Activated CD4-positive, alpha-beta T cell treated with anti-CD3 and anti-CD28 coated beads, Interleukin-2, Interleukin-4, amounts not matched to agents 100 ng/mL and 50 ng/mL, durations not matched to agents 16 hours and 8 hours (primary cell): ENCODE results near the gene PRAMEF14.
"Not testable (repeated sequence)": the region's sequence is repeated elsewhere in the genome, so short reads cannot be mapped to it uniquely, and the experiment has no call there.

Source experiments
- DNase-seq: peaks from one replicate; pipeline ENCODE4 v3.0.0-alpha.2; 2020; ENCODE audit warnings: low spot score

PRAMEF14 gene, protein sequence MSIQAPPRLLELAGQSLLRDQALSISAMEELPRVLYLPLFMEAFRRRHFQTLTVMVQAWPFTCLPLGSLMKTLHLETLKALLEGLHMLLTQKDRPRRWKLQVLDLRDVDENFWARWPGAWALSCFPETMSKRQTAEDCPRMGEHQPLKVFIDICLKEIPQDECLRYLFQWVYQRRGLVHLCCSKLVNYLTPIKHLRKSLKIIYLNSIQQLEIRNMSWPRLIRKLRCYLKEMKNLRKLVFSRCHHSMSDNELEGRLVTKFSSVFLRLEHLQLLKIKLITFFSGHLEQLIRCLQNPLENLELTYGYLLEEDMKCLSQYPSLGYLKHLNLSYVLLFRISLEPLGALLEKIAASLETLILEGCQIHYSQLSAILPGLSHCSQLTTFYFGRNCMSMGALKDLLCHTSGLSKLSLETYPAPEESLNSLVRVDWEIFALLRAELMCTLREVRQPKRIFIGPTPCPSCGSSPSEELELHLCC

DNA sequence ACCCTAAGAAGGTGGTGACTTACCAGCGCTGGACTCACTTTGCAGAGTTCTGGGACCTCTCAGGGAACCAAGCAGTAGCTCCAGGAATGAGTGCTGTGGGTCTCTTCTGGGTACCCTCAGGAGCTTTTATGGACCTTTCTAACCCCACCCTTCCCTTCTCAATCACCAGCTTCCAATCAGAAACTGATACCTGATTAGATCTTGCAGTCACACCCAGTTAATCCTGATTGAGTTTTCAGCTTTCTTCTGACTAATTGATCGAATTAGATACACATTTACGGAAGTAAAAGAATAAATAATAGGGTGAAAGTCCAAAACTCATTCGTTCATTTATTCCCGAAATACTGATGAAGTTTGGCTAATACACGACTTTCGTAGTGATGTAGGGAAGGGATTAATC, at the start of gene PRAMEF14:
Gene PRAMEF14, minus strand, starts transcription at position 101 of the 400 bp plus-strand sequence. CDS start 1,820 bp downstream, outside the sequence.
- DNase-seq, result not testable (repeated sequence)

DNA sequence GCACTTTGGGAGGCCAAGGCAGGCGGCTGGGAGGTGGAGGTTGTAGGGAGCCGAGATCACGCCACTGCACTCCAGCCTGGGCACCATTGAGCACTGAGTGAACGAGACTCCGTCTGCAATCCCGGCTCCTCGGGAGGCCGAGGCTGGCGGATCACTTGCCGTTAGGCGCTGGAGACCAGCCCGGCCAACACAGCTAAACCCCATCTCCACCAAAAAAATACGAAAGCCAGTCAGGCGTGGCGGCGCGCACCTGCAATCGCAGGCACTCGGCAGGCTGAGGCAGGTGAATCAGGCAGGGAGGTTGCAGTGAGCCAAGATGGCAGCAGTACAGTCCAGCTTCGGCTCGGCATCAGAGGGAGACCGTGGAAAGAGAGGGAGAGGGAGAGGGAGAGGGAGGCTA, 48.4 kb upstream of the PRAMEF14 start:
- DNase-seq, result not testable (repeated sequence)

DNA sequence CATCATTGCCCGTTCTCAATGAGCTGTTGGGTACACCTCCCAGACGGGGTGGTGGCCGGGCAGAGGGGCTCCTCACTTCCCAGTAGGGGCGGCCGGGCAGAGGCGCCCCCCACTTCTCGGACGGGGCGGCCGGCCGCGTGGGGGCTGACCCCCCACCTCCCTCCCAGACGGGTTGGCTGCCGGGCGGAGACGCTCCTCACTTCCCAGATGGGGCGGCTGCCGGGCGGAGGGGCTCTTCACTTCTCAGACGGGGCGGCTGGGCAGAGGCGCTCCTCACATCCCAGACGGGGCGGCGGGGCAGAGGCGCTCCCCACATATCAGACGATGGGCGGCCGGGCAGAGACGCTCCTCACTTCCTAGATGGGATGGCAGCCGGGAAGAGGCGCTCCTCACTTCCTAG, 47.8 kb upstream of the PRAMEF14 start:
- DNase-seq, result not testable (repeated sequence)

DNA sequence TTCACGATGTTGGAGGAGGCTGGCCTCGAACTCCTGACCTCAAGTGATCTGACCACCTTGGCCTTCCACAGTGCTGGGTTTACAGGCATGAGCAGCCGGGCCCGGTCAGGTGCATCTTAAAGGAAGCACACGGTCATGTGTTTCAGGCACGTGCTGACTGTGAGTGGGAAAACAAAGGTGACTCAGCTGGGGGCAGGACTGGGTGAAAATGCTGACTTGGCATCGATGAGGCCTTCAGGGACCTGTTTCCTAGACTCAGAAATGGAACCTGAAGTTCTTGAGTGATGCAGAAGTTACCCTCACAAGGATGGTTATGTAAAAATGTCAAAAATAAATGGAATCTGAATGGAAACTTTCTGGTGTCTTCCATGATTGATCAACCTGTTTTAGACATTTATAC, 46.1 kb upstream of the PRAMEF14 start:
- DNase-seq, result not testable (repeated sequence)

DNA sequence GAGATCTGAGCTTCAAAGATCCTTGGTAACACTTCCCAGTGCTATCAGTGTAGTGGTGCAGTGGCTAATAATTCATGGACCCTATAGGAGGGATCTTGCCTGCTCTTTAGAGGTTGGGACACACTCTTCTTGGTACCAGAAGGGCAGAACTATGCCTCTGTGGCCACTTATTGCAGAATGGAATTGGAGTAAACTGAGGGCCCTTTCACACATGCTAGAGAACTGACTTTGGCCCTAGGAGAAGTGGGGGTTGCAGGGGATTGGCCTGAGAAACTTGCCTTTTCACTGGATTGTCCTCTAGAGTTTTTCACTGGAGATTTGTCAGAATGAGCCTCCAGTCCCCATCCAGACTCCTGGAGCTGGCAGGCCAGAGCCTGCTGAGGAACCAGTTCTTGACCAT, 42.4 kb upstream of the PRAMEF14 start, which contains the start of gene PRAMEF17:
Gene PRAMEF17, plus strand, starts transcription at position 301 of the 400 bp plus-strand sequence. Its CDS starts 26 bp downstream, at position 327.
- DNase-seq, result not testable (repeated sequence)

DNA sequence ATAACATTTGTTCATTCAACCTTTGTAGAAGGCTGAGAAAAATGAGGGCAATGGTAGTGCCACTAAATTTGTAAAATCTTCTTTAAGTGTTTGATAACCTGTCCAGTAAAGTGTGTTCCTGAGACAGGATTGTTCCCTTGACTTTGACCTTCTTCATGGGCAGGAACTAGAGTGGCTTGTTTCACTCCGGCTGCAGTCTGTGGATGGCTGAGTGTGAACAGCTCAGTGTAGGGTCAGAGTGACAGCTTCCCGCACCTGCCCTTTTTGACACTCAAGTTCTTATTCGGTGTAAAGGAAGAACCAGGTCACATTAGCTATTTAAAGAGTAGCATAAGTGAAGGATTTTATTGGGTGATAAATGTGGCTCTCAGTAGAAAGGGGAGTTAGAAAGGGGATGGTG, 33.4 kb upstream of the PRAMEF14 start:
- DNase-seq, result not testable (repeated sequence)

DNA sequence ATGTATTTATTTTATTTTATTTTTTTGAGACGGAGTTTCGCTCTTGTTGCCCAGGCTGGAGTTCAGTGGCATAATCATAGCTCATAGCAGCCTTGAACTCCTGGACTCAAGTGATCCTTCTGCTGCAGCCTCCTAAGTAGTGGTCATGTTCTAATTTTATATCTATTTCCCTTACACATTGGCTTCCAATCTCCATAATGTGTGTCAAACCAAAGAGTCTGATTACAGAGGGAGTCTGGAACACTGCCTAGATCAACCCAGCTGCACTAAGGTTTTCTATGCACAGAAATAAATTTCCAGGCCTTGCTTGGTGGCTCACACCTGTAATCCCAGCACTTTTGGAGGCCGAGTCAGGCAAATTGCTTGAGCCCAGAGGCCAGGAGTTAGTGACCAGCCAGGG, 32.0 kb upstream of the PRAMEF14 start:
- DNase-seq, result not testable (repeated sequence)

DNA sequence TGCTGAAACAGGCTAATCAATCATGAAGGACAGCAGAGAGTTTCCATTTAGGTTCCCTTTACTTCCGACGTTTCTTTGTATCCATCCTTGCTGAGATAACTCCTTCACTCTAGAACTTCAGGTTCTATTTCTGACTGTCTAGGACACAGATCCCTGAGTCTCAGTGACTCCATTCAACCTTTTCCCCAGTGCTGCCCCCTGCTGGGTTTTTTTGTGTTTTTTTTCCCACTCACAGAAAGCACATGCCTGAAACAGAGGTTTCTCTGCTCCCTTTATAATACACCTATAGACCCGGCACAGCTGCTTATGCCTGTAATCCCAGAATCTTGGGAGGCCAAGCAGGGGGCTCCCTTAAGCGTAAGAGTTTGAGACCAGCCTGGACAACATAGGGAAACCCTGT, 21.6 kb upstream of the PRAMEF14 start:
- peak; percentile 19 for DNase-seq

DNA sequence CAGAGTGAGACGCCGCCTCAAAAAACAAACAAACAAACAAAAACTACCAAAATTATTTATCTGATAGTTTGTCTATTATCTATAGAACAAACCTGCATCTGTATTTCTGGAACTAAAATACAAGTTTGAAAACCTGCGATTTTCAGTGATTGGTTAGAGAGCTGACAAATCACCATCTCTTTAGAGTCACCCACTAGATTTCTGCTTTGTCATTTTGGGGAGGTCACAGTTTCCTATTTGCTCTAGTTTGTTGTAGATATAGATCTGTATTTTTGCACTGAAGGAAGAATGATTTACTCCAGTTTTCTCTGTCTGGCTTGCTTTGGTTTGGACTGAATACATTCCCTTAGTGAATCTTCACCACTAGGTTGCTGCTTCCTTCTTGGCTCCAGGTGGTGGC, 19.6 kb upstream of the PRAMEF14 start:
- DNase-seq, result not testable (repeated sequence)

DNA sequence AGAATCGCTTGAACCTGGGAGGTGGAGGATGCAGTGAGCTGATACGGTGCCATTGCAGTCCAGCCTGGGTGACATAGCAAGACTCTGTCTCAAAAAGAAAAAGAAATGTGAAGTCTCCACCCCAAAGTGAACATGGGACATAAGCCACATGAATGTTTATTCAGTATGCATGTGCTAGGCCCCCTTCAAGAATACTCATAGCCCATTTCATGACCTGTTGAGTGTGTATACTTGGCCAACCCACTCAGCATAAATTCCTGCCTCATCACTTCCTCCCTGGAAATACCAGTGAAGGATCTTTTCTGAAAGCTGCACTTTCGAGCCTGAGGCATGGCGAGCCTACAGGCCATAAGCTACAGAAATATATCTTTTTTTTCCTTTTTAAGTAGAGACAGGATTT, 18.0 kb upstream of the PRAMEF14 start:
- not testable (repeated sequence) for DNase-seq

DNA sequence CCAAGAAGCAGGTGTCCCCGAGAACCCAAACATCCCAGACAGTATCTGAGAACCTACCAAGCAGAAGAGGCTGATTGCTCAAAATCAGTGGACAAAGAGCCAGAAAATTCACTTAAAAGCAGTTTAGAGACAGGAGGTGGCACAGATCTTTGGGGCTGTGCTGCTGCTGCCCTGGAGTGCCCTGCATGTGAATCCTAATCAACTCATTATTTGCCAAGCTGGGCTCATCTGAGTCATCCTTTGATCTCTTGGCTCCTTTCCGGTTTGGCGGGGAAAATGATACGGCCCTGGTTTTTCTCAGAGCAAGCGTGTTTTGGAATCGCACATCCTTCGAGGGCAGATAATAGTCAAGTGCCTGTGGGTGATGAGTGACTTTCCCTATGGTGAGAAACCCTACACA, 15.4 kb upstream of the PRAMEF14 start:
- DNase-seq, result not testable (repeated sequence)

DNA sequence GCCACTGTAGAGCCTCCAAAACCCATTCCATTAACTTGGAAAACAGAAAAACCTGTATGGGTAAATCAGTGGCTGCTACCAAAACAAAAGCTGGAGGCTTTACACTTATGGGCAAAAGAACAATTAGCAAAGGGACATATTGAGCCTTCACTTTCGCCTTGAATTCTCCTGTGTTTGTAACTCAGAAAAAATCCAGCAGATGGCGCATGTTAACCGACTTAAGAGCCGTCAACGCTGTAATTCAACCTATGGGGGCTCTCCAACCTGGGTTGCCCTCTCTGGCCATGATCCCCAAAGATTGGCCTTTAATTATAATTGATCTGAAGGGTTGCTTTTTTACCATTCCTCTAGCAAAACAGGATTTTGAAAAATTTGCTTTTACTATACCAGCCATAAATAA, 9.8 kb upstream of the PRAMEF14 start:
- peak; percentile 55 for DNase-seq

DNA sequence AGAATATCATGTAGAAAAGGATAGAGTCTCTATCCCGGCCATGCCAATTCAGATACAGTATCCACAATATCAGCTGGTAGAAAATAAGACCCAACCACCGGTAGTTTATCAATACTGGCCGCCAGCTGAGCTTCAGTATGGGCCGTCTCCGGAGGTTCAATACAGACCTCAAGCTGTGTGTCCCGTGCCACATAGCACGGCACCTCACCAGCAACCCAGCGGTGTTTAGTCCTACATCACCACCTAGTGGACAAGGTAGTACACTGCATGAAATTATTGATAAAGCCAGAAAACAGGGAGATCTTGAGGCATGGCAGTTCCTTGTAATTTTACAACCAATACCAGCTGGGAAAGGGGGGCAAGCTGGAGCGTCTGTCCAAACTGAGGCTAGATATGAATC, 7.5 kb upstream of the PRAMEF14 start:
- peak; percentile 9 for DNase-seq

DNA sequence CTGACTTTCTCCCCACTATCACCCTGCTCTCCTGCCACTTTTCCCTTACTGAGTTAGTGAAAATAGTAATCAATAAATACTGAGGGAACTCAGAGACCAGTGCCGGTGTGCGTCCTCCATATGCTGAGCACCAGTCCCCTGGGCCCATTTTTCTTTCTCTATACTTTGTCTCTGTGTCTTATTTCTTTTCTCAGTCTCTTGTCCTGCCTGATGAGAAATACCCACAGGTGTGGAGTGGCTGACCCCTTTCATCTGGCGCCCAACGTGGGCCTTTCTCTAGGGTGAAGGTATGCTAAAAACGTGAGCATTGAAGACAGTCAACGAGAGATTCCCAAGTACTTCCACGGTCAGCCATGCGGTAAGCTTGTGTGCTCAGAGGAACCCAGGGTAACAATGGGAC, 6.5 kb upstream of the PRAMEF14 start:
- not testable (repeated sequence) for DNase-seq

DNA sequence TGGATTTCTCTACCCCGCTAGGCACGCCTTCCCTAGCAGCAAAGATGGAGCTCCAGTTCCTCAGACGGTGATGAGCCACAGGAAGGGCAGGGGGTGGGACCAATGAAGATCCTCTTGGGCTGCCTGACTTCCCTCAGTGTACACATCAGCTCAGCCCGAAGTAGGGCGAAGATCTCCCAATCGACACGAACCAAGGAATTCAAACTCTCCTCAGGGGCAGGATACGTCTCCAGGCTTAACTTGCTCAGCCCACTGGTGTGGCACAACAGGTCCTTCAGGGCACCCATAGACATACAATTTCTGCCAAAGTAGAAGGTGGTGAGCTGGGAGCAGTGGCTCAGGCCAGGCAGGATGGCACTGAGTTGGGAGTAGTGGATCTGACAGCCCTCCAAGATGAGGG, 4.4 kb downstream of the PRAMEF14 start:
- DNase-seq, result not testable (repeated sequence)

DNA sequence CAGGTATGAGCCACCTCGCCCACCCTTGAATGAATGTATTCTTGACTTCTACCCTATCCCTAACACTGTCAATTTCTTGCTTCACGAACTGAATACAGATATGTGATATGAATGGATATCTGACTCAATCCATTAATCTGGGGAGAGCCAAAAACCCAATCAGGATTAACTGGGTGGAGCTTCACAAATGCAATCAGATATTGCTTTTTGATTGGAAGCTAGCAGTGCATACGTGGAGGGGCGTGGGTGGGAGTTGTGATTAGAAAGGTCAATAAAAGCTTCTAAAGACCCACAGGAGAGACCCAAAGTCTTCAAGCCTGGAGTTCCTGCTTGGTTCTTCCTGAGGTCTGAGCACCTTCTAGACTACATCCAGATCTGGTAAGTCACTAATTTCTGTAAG, 31.7 kb downstream of the PRAMEF14 start, which contains the start of gene PRAMEF15:
Gene PRAMEF15, plus strand, starts transcription at position 301 of the 400 bp plus-strand sequence. CDS start 2,827 bp downstream, outside the sequence.
- DNase-seq, result not testable (repeated sequence)

DNA sequence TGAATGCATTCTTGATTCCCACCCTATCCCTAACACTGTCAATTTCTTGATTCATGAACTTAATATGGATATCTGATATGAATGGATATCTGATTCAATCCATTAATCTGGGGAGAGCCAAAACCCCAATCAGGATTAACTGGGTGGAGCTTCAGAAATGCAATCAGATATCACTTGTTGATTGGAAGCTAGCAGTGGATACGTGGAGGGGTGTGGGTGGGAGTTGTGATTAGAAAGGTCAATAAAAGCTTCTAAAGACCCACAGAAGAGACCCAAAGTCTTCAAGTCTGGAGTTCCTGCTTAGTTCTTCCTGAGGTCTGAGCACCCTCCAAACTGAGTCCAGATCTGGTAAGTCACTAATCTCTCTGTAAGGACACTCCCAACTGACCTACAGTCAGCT, 43.7 kb downstream of the PRAMEF14 start, which contains the start of gene PRAMEF33:
Gene PRAMEF33, plus strand, starts transcription at position 301 of the 400 bp plus-strand sequence. CDS start 2,416 bp downstream, outside the sequence.
- not testable (repeated sequence) for DNase-seq

DNA sequence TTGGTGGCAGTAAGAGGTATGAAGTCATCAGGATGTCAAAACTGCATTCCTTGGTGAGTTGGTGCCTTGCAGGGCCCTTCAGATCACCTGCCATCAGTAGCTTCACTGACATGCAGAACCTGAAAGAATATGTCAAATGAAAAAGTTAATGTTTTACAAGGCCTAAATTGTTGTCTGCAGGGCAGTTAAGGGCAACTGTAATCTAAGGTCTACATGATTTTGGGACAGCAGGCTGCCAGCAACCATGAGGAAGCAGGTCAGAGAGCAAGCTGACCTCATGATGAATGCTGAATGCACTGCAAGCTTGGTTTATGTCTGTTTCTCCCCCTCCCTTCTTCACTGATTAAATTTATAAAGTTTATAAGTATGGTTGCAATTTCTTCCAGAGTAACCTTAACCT, 44.7 kb downstream of the PRAMEF14 start:
- DNase-seq, result not testable (repeated sequence)

DNA sequence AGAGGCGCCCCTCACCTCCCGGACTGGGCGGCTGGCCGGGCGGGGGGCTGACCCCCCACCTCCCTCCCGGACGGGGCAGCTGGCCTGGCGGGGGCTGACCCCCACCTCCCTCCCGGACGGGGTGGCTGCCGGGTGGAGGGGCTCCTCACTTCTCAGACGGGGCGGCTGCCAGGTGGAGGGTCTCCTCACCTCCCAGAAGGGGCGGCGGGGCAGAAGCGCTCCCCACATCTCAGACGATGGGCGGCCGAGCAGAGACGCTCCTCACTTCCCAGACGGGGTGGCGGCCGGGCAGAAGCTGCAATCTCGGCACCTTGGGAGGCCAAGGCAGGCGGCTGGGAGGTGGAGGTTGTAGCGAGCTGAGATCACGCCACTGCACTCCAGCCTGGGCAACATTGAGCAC, 48.2 kb downstream of the PRAMEF14 start:
- not testable (repeated sequence) for DNase-seq

DNA sequence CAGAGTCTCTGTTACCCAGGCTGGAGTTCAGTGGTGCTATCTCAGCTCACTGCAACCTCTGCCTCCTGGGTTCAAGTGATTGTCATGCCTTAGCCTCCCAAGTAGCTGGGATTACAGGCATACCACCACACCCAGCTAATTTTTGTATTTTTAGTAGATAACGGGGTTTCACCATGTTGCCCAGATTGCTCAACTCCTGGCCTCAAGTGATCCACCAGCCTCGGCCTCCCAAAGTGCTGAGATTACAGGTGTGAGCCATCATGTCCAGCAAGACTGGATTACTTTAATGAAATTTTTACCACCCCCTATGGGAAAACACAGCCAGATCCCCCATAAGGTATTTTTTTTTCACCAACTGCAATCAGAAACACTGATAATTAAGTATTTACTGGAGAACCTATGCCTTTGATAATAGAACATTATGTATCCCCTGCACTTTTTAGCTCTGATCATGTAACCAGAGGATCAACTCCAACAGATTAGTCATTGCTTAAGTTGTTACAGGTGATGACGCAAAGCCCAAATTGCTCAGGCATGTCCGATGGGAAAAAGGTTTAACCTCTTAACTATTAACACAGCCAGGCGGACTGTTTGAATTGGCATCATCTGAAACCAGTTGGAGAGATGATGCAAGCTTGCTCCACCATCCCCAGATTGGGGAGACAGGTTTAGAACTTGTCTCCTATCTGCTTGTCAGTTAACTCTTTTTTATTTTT, 49.6 kb downstream of the PRAMEF14 start:
- not testable (repeated sequence) for DNase-seq
